Fibroblast of villous mesenchyme (primary cell): ENCODE measurements around the gene PRM2. TPM values are rescaled to one million over a fixed set of nuclear protein-coding genes. Genes with fewer than 3 reads are reported as not detected.

Experiments
- DNase-seq: peaks from one replicate; pipeline ENCODE4 v3.0.0-alpha.2; 2010; ENCODE audit warnings: low read depth
- H3K4me3 ChIP-seq: 2 replicates; pipeline ENCODE4 v1.5.1; 2011; ENCODE audit warnings: low read depth, mild to moderate bottlenecking, low read length
- CTCF ChIP-seq: IDR thresholded peaks from 2 replicates; pipeline ENCODE4 v1.5.1; 2012; ENCODE audit warnings: low read depth, mild to moderate bottlenecking, low read length; ENCODE audit not compliant: insufficient read depth
- total RNA-seq: library from RNA; depleted of rRNA; stranded (reverse); fragments of >200 nt; gene quantifications from 2 replicates; pipeline ENCODE4 v1.2.3, GENCODE V29; 2012

Gene PRM2
- total RNA-seq, 1 donor = not detected

- TF ChIP-seq CTCF = no peak
- peak; percentile 72 for DNase-seq
- H3K4me3 ChIP-seq = no peak overlapping the region
Observed at GRCh38 chr16:11312718-11313492, 36.6 kb upstream of the PRM2 start.

DNA sequence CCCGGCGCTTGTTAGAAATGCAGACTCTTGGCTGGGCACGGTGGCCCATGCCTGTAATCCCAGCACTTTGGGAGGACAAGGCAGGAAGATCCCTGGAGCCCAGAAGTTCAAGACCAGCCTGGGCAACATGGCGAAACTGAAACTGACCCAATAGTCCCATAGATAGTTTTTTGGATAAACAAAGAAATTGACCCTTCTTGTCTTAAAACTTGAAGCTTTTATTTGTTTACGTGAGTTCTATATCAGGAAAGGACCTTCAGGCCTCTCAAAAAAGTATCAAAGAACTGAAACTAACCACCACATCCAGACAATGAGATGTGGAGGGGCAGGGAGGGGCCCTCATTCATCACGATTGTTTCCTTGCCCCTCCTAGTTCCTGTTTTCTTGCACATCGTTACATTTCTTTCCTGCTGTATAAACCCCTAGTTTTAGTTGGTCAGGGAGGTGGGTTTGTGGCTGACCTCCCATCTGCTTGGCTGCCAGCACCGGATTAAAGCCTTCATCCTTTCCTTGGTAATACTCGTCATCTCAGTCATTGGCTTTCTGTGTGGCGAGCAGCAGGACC is 34.8 kb upstream of the PRM2 start:
- peak; percentile 18 for DNase-seq
- no peak for TF ChIP-seq CTCF

DNA sequence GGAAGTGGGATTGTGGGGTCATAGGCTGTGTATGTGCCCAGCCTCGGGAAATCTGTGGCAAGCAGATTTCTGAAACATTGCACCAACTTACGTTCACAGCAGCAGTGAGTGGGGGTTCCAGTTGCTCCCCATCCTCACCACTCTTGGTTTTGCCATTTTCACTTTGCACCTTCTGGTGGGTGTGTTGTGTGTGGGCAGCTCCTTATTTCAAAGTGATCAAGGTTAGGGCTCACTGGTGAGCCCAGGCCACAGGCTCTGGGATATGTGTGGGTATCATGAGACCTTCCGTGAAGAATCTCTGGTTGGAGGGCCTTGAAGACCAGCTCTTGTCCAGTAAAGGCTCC is 34.3 kb upstream of the PRM2 start:
- no peak for TF ChIP-seq CTCF
- no peak overlapping the region for H3K4me3 ChIP-seq
- no peak for DNase-seq

More for the DNA sequence above, 34.8 kb upstream of the PRM2 start:
- H3K4me3 ChIP-seq = no peak overlapping the region

DNA sequence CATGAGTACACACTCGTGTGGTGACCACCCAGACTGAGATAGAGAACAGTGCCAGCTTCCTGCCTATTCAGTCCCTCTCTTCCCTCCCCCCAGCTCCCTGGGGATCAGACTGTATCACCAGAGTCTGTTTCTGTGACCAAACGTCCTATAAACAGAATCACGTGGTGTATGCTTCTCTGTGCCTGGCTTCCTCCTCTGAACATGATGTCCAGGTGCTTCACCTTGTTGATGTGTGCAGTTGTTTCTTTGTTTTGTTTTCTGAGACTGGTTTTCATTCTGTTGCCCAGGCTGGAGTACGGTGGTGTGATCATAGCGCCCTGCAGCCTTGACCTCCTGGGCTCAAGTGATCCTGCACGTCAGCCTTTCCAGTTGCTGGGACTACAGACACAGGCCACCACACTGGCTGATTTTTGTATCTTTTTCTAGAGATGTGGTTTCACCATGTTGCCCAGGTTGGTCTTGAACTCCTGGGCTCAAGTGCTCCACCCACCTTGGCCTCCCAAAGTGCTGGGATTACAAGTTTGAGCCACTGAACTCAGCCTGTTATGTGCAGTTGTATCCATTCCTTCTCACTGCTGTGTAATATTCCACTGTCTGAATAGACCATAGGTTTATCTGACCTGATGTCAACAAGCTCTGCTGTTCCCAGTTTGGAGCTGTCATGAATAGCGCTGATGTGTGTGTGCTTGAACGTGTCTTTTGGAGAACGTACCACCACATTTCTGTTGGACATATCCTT is 33.8 kb upstream of the PRM2 start:
- no peak for TF ChIP-seq CTCF
- DNase-seq = peak; percentile 26
- no peak overlapping the region for H3K4me3 ChIP-seq

- H3K4me3 ChIP-seq = no peak overlapping the region
- TF ChIP-seq CTCF = no peak
- DNase-seq = no peak
Observed at GRCh38 chr16:11308493-11309283, 32.4 kb upstream of the PRM2 start.

DNA sequence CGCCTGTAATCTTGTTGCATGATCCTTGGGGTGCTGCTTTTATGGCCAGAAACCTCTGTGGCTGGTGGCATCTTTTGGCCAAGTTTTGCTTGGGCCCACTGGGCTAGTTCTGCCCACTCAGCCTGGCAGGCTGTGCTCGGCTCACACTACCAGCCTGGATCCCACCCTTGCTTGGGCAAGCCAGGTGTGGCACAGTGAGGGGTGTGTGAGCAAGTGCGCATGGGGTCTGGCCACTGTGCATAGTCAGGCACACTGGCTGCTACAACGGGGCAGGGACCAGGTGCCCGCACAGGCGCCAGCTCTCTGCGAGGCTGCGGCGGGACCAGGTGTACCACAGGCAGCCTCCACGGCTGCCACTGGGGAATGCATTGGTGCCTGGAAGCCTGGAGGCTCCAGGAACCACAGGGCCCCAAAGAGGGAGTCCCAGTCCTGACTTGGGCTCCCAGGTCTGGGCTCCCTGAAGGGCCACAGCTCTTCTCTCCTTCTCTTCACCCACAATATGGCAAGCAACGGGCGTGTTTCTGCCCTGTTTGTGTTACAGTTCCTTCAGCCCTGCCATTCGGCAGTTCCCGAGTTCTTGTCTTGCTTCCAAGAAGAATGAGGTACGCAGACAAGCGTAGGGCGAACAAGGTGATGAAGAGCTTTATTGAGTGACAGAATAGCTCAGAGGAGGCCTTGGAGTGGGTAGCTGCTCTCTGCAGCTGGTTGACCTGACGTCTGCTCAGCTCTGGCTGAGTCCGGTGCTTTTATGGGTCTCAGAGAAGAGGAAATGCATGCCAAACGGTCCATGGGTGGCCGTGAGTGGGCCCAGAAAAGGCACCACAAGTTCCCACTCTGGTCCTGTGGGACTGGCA is 31.6 kb upstream of the PRM2 start:
- no peak for DNase-seq
- no peak for TF ChIP-seq CTCF
- H3K4me3 ChIP-seq = no peak overlapping the region
